ENCODE results near the gene PRM2. TPM values are rescaled to one million over a fixed set of nuclear protein-coding genes. Genes with fewer than 3 reads are reported as not detected.

PRM2 gene
- total and polyA plus RNA-seq, 2 donors (not counting 3 experiments of a cell fraction or from before 2014, with no cell fraction given) = not detected

- no peak overlapping the region for H3K4me3 ChIP-seq (replicated peaks in 1 of 3; ENCODE audit: insufficient read depth in 1 of 3, low read depth in 1 of 3, low read length in 3 of 3)
- no TSS peak for BruUV-seq (replicated peaks)
- no peak overlapping the region for H3K9ac ChIP-seq (replicated peaks; ENCODE audit: extremely low read depth, insufficient read depth, low read length)
- DNase-seq (ENCODE audit: low read depth, low spot score) (no peak), FAIRE-seq (no peak)
- no peak overlapping the region for H3K4me2 ChIP-seq (ENCODE audit: insufficient read depth, low read length)
- H3K9me1 ChIP-seq (replicated peaks; ENCODE audit: control insufficient read depth, extremely low read depth, insufficient read depth, low read length) = no peaks in the 10 kb centered on the region
- no peak overlapping the region for H3K27ac ChIP-seq (ENCODE audit: insufficient read depth, low read depth, low read length)
- POLR2A ChIA-PET = no interaction called here
- no peaks in the 10 kb centered on the region for H3K36me3 ChIP-seq (ENCODE audit: control insufficient read depth in 2 of 2, extremely low read depth in 1 of 2, insufficient read depth in 2 of 2, low read length in 2 of 2)
- no peaks in the 10 kb centered on the region for H4K20me1 ChIP-seq (replicated peaks; ENCODE audit: control insufficient read depth, extremely low read depth, insufficient read depth, low read length)
- CTCF ChIA-PET = interaction anchor here (1.0 to 1.2 kb wide), 3 partner anchors 34 to 289 kb away, joined by 3 to 4 read pairs (median 3); no protein-coding TSS in a partner anchor
- no peak overlapping the region for H2AFZ ChIP-seq (ENCODE audit: low read depth, low read length)
- H3K27me3 ChIP-seq (ENCODE audit: control insufficient read depth in 2 of 2, insufficient read depth in 2 of 2, low read length in 2 of 2) = peaks cover 0 to 1% of the 10 kb centered on the region in 2 experiments
- H3K79me2 ChIP-seq (ENCODE audit: control insufficient read depth, insufficient read depth, low read length) = no peaks in the 10 kb centered on the region
- dilution Hi-C loops (cut with MboI; ENCODE audit: extremely low pct_ligation_motif_present, low sequenced_read_pairs) (no loop called here), intact Hi-C loops (cut with micrococcal nuclease) (loop anchor here (10.0 kb wide), 1 partner anchor 62 kb away; no protein-coding TSS in a partner anchor)
- TF ChIP-seq GATA2 (IDR thresholded peaks at IDR 0.05; ENCODE audit: insufficient read depth, insufficient read length, low read depth, low read length) = no peak
- H3K4me1 ChIP-seq (ENCODE audit: control insufficient read depth, extremely low read depth, insufficient read depth, low read length) = peaks cover 10% of the 10 kb centered on the region
- no peaks in the 10 kb centered on the region for H3K9me3 ChIP-seq (replicated peaks; ENCODE audit: control insufficient read depth, insufficient read depth, low read length)
Measured at GRCh38 chr16:11252482-11252931, 23.8 kb downstream of the PRM2 start.

DNA sequence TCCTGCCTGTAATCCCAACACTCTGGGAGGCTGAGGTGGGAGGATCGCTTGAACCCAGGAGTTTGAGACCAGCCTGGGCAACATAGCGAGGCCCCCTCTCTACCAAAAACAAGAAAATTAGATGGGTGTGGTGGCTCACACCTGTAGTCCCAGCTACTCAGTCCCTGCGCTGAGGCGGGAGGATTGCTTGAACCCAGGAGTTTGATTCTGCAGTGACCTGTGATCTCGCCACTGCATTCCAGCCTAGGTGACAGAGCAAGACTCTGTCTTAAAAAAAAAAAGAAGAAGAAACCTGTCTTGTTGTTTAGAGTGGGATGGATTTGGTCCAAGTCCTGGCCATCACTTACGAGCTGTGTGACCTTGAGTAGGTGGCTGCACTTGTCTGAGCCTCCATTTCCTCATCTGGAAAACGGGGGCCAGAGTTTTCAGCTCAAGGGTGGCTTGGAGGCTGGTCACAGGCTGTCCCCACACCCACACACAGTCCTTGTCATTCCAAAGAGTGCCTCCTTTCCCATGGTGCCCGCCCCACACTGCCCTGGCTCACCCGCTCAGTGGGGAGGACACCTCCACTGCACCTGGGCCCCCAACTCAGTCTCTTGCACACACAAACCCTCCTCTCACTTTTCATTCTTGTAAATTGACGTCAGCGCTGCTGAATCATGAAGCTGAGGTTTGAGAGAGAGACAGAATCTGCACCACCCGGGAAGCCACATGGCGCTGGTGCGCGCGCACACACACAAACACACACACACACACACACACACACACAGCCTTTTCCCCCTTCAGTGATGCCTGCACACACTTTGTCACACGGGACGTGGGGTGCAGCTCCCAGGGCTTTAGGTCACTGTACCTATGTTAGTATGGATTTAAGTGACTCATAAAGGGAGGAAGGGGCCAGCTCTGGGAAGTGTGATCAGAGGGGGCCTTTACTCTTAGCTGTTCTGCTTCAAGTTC lies 24.5 kb downstream of the PRM2 start:
- no peak overlapping the region for H3K9ac ChIP-seq (replicated peaks; ENCODE audit: extremely low read depth, insufficient read depth, low read length)
- no peaks in the 10 kb centered on the region for H3K79me2 ChIP-seq (ENCODE audit: control insufficient read depth, insufficient read depth, low read length)
- intact Hi-C loops (cut with micrococcal nuclease) (loop anchor here (10.0 kb wide), 1 partner anchor 63 kb away; no protein-coding TSS in a partner anchor), dilution Hi-C loops (cut with MboI; ENCODE audit: extremely low pct_ligation_motif_present, low sequenced_read_pairs) (no loop called here)
- no peak overlapping the region for H3K4me2 ChIP-seq (ENCODE audit: insufficient read depth, low read length)
- FAIRE-seq (no peak), DNase-seq (ENCODE audit: low read depth, low spot score) (no peak)
- no peaks in the 10 kb centered on the region for H3K36me3 ChIP-seq (ENCODE audit: control insufficient read depth in 2 of 2, extremely low read depth in 1 of 2, insufficient read depth in 2 of 2, low read length in 2 of 2)
- H2AFZ ChIP-seq (ENCODE audit: low read depth, low read length) = no peak overlapping the region
- H3K9me1 ChIP-seq (replicated peaks; ENCODE audit: control insufficient read depth, extremely low read depth, insufficient read depth, low read length) = no peaks in the 10 kb centered on the region
- H3K4me1 ChIP-seq (ENCODE audit: control insufficient read depth, extremely low read depth, insufficient read depth, low read length) = peaks cover 6% of the 10 kb centered on the region
- H3K27ac ChIP-seq (ENCODE audit: insufficient read depth, low read depth, low read length) = no peak overlapping the region
- ChIA-PET CTCF (interaction anchor here (1.0 to 1.2 kb wide), 3 partner anchors 33 to 288 kb away, joined by 3 to 4 read pairs (median 3); no protein-coding TSS in a partner anchor), POLR2A (no interaction called here)
- peaks cover 0 to 1% of the 10 kb centered on the region in 2 experiments for H3K27me3 ChIP-seq (ENCODE audit: control insufficient read depth in 2 of 2, insufficient read depth in 2 of 2, low read length in 2 of 2)
- H3K4me3 ChIP-seq (replicated peaks in 1 of 3; ENCODE audit: insufficient read depth in 1 of 3, low read depth in 1 of 3, low read length in 3 of 3) = no peak overlapping the region
- TF ChIP-seq JUN (IDR thresholded peaks at IDR 0.05; ENCODE audit: borderline replicate concordance, insufficient read depth, insufficient read length, low read depth) = no peak
- no peak for TF ChIP-seq MYC (IDR thresholded peaks at IDR 0.05; ENCODE audit: low read depth, low read length)
- TF ChIP-seq MAX (IDR thresholded peaks at IDR 0.05; ENCODE audit: insufficient read depth, insufficient read length) = no peak
- TF ChIP-seq POLR2AphosphoS5 (IDR thresholded peaks at IDR 0.05; ENCODE audit: insufficient read depth, low read depth, low read length) = no peak
- TF ChIP-seq EZH2 (IDR thresholded peaks at IDR 0.05; ENCODE audit: borderline replicate concordance, low read depth, low read length, severe bottlenecking) = no peak
- no peak for TF ChIP-seq GATA2 (IDR thresholded peaks at IDR 0.05; ENCODE audit: insufficient read depth, insufficient read length, low read depth, low read length)
- no peaks in the 10 kb centered on the region for H3K9me3 ChIP-seq (replicated peaks; ENCODE audit: control insufficient read depth, insufficient read depth, low read length)
- no peaks in the 10 kb centered on the region for H4K20me1 ChIP-seq (replicated peaks; ENCODE audit: control insufficient read depth, extremely low read depth, insufficient read depth, low read length)
- BruUV-seq (replicated peaks) = no TSS peak

Measured in endothelial cell of umbilical vein (primary cell).